ENCODE measurements around the gene MTHFD2L.
"Not testable (repeated sequence)": the region's sequence is repeated elsewhere in the genome, so short reads cannot be mapped to it uniquely, and the experiment has no call there.

The MTHFD2L gene

DNA sequence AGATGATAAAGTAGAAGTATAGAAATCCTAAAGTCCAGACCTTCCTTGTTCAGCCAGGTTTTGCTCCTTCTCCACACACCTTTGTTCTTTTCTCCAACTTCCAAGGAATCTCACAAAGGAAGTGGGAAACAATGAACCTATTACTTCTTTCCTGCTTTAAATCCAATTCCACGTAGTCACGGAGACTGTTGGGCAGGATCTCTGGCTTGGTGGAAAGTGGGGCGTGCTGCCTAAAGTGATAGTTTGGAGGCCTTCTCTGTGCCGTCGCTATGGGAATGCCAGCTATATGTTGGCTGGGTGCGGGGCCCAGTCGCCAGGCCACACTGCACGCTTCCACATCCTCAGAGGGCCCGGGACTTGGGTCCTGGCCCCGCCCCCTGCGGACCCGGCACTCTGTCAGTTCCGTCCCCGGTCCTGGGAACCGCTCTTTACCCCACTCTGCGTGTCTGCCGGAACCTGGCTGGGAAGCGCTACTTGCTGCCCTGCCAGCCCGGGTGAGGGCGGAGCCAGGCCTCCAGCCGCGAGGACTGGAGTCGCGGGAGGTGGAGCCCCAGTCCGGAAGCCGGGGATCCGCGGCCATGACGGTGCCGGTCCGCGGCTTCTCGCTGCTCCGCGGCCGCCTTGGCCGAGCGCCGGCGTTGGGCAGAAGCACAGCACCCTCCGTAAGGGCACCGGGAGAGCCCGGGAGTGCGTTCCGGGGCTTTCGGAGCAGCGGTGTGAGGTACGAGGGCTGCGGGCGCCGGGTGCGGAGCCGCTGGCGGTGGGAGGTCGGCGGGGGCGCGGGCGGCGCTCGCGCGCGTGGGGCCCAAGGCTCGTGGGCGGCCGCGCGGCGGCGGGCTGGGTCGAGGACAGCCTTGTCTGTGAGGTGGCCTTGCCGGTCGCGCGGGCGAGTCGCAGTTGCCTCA is at the start of gene MTHFD2L:
MTHFD2L (plus strand) TSS at position 558 of the 905 bp plus-strand sequence; CDS start at position 579, 21 bp downstream.
- DNase-seq: peak; percentile 66

DNA sequence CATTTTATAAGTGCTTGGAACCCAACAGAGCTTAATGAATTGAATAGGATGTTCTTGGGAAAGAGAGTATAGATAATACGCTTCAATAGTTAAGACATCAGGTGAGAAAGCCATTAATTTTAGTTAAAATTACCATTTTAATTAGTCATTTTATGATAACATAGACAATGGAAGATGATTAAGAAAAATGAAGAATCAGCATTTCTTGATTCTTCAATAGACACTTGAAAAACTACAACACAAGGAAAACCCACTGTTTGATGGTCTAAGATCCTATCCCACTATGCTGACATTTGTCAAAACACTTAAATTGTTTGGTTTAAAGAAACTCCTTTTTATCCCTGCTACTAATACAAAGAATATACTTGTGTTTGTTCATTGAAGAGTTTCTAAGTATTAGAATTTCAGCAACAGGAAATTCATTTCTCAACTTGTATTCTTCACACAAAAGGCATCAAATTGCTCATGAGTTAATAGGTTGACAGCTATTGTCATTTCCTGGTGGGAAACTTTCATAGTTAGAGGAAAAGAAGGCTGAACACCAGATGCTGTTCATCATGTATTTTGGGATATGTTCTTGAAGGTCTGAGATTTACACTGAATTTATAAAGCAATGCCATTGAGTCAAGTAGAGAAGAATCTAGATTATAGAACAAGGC is 49.3 kb upstream of the MTHFD2L start:
- DNase-seq: no peak

GRCh38 chr4:74109116-74109869 is 48.6 kb upstream of the MTHFD2L start:
- no peak for DNase-seq

DNA sequence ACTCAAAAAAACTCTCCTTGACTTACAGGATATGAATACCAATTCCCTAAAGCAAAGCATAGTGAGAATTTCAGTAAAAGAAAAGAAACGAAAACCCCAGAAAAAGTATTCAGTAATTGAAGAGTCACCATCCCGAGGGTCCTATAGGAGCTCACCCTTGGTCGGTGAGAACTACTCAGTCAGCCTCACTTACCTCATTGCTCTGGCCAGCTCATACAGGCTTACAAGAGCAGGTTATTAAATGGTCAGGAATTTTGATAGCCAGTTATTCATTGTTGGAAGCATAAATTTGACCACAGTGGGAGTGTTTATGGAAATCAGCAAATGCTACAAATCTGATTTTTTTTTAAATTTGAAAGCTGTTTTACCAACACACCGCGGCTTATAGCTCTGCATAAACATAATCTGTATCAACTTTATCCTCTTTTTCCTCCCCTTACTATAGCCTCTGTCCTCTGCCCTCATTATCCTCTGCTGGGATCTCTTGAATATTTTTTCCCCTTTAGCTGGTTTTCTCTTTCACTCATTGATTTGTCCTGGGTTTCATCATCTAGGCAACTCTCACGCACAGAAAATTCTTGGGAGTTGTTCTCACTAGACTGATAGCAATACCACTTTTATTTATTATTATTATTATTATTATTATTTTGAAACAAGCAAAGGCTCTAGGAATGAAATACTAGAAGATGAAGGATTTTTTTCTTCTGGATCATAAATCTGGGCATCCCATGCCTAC is 47.9 kb upstream of the MTHFD2L start:
- DNase-seq: no peak

- DNase-seq: no peak
Observed at GRCh38 chr4:74110670-74111069, 47.2 kb upstream of the MTHFD2L start.

DNA sequence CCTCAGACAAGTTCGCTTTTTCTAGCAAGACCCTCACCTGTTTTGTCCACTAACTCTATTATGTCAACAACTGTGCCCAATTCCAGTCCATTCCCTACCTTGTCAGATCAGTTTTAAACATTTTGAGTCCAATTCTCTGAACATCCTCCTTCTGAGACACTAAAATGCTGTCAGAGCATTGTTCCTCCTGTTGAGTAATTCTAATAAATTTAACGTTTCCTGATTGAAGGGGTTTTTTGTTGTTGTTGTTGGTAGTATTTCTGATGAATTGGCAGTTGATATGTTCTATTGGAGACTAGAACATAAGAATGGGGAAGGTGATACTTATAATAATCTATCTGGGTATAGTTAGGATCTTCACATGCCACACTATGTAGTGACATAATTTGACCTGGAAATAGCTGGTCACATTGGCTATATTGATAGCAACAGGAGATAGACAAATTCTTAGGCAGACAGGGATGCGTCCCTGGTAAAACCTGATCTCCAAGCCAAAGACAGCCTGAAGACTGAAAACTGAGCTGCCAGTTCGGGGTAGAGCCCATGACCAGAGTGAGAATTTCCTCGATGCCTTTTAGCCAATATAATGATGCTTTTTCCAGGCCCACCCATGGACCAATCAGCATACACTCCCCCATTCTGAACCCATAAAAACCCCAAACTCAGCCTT is 46.5 kb upstream of the MTHFD2L start:
- no peak for DNase-seq

DNA sequence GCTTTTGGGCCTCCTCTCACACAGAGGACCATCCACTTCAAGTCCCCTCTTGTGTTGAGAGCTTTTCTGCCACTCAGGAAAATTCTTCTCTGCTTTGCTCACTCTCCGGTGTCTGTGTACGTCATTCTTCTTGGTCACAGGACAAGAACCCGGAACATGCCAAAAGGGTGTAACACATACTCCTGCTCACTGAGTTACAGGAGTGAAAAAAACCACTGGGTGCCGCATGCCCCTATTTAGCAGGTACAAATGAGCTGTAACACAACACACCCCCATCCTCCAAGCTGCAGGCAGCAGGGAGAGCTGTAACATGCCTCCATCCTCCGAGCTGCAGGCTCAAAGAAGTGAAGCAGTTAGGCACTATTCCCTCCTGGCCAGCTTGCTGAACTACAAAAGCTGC is 45.9 kb upstream of the MTHFD2L start:
- no peak for DNase-seq

- no peak for DNase-seq
Observed at GRCh38 chr4:74112399-74113105, 45.4 kb upstream of the MTHFD2L start.

DNA sequence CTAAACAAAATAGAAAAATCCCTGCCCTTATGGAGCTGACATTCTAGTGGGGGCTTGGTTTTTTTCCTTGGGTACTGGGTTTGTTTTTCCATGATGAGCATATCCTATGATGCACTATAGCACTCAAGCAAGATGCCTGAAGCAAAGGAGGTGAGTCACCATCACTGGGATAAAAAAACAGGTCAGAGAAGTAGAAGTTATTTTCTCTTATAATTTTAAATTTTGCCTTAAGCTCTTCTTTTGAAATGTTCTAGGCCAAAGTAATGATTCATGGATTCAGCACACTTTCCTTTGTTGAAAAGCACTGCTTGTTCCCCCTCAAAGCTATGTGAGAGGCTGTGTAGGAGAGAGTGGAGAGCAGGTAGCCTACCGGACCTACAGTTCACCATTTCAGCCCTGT is 43.7 kb upstream of the MTHFD2L start:
- no peak for DNase-seq

- no peak for DNase-seq
Observed at GRCh38 chr4:74117024-74117534, 40.8 kb upstream of the MTHFD2L start.

DNA sequence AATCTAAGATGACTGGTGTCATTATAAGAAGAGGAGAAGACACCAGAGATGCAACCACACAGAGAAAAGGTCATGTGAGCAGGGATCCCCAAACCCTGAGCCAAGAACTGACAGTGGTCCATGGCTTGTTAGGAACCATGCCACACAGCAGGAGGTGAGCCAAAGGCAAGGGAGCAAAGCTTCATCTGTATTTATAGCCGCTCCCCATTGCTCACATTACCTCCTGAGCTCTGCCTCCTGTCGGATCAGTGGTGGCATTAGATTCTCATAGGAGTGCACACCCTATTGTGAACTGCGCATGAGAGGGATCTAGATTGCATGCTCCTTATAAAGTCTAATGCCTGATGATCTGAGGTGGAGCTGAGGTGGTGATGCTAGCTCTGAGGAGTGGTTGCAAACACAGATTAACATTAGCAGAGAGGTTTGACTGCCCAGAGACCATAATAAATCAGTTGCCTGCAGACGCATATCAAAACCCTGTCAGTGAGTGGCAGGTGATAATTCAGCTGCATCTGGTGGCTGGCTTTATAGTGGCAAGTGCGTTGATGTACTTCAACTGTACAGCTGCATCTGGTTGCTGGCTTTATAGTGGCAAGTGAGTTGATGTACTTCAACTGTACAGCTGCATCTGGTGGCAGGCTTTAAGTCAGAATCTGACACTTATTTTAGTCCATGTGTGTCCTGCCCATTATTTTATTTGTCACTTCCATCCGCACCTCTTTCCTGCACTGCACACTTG is 39.1 kb upstream of the MTHFD2L start:
- DNase-seq: no peak

DNA sequence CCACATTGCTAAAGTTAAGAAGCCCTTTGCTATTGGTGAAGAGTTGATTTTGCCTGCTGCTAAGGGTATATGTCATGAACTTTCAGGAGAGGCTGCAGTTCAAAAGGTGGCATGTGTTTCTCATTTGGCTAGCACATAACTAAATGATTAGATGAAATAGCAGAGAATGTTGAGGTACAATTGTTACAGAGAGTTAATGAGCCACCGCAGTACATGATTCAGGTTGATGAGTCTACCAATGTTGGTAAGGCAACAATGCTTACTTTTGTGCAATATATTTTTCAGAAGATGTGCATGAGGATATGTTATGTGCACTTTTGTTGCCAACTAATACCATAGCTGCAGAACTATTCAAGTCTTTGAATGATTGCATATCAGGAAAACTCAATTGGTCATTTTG is 37.8 kb upstream of the MTHFD2L start:
- no peak for DNase-seq

DNA sequence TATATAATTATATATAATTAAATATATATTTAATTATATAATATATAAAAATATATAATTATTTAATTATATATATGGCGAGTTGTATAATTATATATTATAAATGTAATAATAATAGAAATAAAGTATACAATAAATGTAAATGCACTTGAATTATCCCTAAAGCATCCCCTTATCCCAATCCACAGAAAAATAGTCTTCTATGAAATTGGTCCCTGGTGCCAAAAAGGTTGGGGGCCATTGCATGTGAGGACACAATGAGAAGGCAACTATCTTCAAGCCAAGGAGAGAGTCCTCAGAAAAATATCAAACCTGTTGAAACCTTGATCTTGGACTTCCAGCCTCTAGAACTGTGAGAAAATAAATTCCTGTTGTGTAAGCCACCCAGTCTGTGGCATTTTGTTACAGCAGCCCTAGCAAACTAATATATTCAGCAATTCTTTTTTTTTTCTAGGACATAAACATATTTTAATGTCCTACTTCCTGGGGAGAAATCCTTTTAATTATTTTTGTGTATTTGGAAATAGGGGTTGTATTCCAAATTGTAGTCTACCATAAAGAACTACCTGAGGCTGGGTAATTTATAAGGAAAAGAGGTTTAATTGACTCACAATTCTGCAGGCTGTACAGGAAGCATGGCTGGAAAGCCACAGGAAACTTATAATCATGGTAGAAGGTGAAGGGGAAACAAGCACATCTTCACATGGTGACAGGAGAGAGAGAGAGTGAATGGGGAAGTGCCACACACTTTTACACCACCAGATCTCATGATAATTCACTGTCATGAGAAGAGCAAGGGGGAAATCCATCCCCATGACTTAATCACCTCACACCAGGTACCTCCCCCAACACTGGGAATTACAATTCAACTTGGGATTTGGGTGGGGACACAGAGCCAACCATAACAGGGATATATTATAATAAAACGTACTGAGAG is 36.0 kb upstream of the MTHFD2L start:
- no peak for DNase-seq

GRCh38 chr4:74123065-74123728 is 34.7 kb upstream of the MTHFD2L start:
- peak; percentile 13 for DNase-seq

DNA sequence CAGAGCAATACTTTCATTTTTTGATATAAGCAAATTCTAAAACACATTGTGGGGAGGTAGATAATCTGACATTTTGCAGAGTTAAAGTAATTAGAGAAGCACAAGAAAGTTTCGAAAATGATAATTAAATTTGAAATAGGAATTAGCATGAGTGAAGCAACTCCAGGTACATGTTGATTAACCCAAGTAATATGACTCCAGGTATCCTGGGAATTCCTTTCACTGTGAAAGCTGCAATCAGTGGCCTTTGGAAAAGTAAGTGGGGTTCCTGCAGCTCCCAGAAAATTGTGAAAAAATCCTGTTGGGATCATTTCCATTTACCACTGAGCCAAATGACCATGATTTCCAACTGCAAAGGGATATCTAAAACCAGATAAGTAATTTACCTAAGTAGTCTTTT is 32.9 kb upstream of the MTHFD2L start:
- no peak for DNase-seq

GRCh38 chr4:74127745-74128144 is 30.2 kb upstream of the MTHFD2L start:
- no peak for DNase-seq

DNA sequence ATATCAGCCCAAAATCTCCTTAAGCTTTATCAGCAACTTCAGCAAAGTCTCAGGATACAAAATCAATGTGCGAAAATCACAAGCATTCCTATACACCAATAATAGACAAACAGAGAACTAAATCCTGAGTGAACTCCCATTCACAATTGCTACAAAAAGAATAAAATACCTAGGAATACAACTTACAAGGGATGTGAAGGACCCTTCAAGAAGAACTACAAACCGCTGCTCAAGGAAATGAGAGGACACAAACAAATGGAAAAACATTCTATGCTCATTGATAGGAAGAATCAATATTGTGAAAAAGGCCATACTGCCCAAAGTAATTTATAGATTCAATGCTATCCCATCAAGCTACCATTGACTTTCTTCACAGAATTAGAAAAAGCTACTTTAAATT is 27.1 kb upstream of the MTHFD2L start:
- DNase-seq: not testable (repeated sequence)

DNA sequence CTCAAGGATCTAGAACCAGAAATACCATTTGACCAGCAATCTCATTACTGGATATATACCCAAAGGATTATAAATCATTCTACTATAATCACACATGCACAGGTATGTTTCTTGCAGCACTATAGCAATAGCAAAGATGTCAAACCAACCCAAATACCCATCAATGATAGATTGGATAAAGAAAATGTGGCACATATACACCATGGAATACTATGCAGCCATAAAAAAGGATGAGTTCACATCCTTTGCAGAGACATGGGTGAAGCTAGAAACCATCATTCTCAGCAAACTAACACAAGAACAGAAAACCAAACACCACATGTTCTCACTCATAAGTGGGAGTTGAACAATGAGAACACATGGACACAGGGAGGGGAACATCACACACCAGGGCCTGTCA is 25.7 kb upstream of the MTHFD2L start:
- not testable (repeated sequence) for DNase-seq

GRCh38 chr4:74132944-74133343 is 25.0 kb upstream of the MTHFD2L start:
- DNase-seq: no peak
